CD14-positive monocyte (primary cell): ENCODE measurements around the gene MX2. TPM values are rescaled to one million over a fixed set of nuclear protein-coding genes. Genes with fewer than 3 reads are reported as not detected.
A peak's percentile ranks its signal among the peaks of the same experiment; 100 is the strongest.

Source experiments
- DNase-seq, 3 donors: peaks; one replicate each; pipeline ENCODE4 v3.0.0-alpha.2; 2011 to 2022
- H2AFZ ChIP-seq: 2 replicates; pipeline ENCODE4 v1.6.0; 2012; ENCODE audit warnings: mild to moderate bottlenecking, low read depth, low read length, inconsistent platforms; ENCODE audit not compliant: insufficient read depth, poor library complexity, severe bottlenecking
- H3K27ac ChIP-seq, 2 donors: 1 replicate in 1 of 2; 2 replicates in 1 of 2; pipeline ENCODE4 v1.5.1; 2012 to 2013; ENCODE audit warnings: low read length in 2 of 2, control low read depth in 1 of 2, inconsistent platforms in 1 of 2, low read depth in 1 of 2, mild to moderate bottlenecking in 1 of 2
- H3K27me3 ChIP-seq, 2 donors: one replicate each; pipeline versions ENCODE4 v1.6.0 to v1.6.1; 2011 to 2013; ENCODE audit warnings: low read length in 2 of 2; ENCODE audit not compliant: control insufficient read depth in 2 of 2, insufficient read depth in 2 of 2
- H3K36me3 ChIP-seq, 2 donors: replicated peaks in 1 of 2; 1 replicate in 1 of 2; 2 replicates in 1 of 2; pipeline versions ENCODE4 v1.5.1 to v1.6.1; 2012 to 2013; ENCODE audit warnings: low read length in 2 of 2, control low read depth in 1 of 2, inconsistent platforms in 1 of 2, mild to moderate bottlenecking in 1 of 2; ENCODE audit not compliant: insufficient read depth in 2 of 2, control insufficient read depth in 1 of 2
- H3K4me1 ChIP-seq, 2 donors: 1 replicate in 1 of 2; 2 replicates in 1 of 2; pipeline versions ENCODE4 v1.5.1 to v1.6.1; 2012 to 2013; ENCODE audit warnings: low read length in 2 of 2, control low read depth in 1 of 2, inconsistent platforms in 1 of 2, mild to moderate bottlenecking in 1 of 2, moderate library complexity in 1 of 2; ENCODE audit not compliant: insufficient read depth in 2 of 2, control insufficient read depth in 1 of 2
- H3K4me2 ChIP-seq: replicated peaks from 2 replicates; pipeline ENCODE3; 2012; ENCODE audit warnings: low read length, moderate library complexity, mild to moderate bottlenecking; ENCODE audit not compliant: poor library complexity, severe bottlenecking; ENCODE audit errors: extremely low read depth
- H3K4me3 ChIP-seq, 3 experiments: fragments of 200-600 bp in 1 of 3; sonication (generic) in 1 of 3; replicated peaks in 1 of 3; 1 replicate in 2 of 3; 2 replicates in 1 of 3; pipeline ENCODE4 v1.5.1; 2011 to 2013; ENCODE audit warnings: low read length in 3 of 3, mild to moderate bottlenecking in 3 of 3, control low read depth in 2 of 3, low read depth in 2 of 3, inconsistent platforms in 1 of 3, moderate library complexity in 1 of 3
- H3K79me2 ChIP-seq: 2 replicates; pipeline ENCODE4 v1.6.0; 2012; ENCODE audit warnings: mild to moderate bottlenecking, control low read depth, inconsistent platforms, low read length, moderate library complexity; ENCODE audit not compliant: insufficient read depth
- H3K9ac ChIP-seq: 2 replicates; pipeline ENCODE4 v1.6.0; 2017; ENCODE audit warnings: low read length, mild to moderate bottlenecking; ENCODE audit not compliant: insufficient read depth, poor library complexity, severe bottlenecking
- H3K9me3 ChIP-seq, 2 donors: replicated peaks in 1 of 2; 1 replicate in 1 of 2; 2 replicates in 1 of 2; pipeline versions ENCODE4 v1.5.1 to v1.6.1; 2012 to 2013; ENCODE audit warnings: low read length in 2 of 2, control low read depth in 1 of 2; ENCODE audit not compliant: control insufficient read depth in 1 of 2, insufficient read depth in 1 of 2
- H4K20me1 ChIP-seq: 2 replicates; pipeline ENCODE4 v1.6.0; 2012; ENCODE audit warnings: mild to moderate bottlenecking, low read length, control low read depth, moderate library complexity; ENCODE audit not compliant: insufficient read depth
- H3K27ac Mint-ChIP-seq, 7 donors: one replicate each; pipeline ENCODE4 v1.8.0; 2020; ENCODE audit warnings: mild to moderate bottlenecking in 7 of 7, mixed read lengths in 7 of 7, moderate library complexity in 6 of 7, inconsistent platforms in 2 of 7
- H3K27me3 Mint-ChIP-seq, 3 donors: one replicate each; pipeline ENCODE4 v1.8.0; 2021 to 2022; ENCODE audit warnings: low read depth in 3 of 3, mild to moderate bottlenecking in 3 of 3, mixed read lengths in 3 of 3, moderate library complexity in 3 of 3, inconsistent platforms in 1 of 3
- H3K36me3 Mint-ChIP-seq, 2 donors: one replicate each; pipeline ENCODE4 v1.8.0; 2020; ENCODE audit warnings: mixed read lengths in 2 of 2, inconsistent platforms in 1 of 2, mild to moderate bottlenecking in 1 of 2
- H3K4me1 Mint-ChIP-seq: one replicate; pipeline ENCODE4 v1.8.0; 2020; ENCODE audit warnings: mild to moderate bottlenecking, mixed read lengths
- H3K4me3 Mint-ChIP-seq, 2 donors: one replicate each; pipeline ENCODE4 v1.8.0; 2020; ENCODE audit warnings: mild to moderate bottlenecking in 2 of 2, mixed read lengths in 2 of 2, moderate library complexity in 1 of 2
- H3K9me3 Mint-ChIP-seq, 7 donors: one replicate each; pipeline ENCODE4 v1.8.0; 2020 to 2022; ENCODE audit warnings: mixed read lengths in 7 of 7, mild to moderate bottlenecking in 6 of 7, moderate library complexity in 6 of 7, inconsistent platforms in 2 of 7
- WGBS: methylation state at CpG from one replicate; pipeline ENCODE4 v1.1.5; 2013; ENCODE audit warnings: missing lambda C conversion rate; ENCODE audit not compliant: insufficient coverage; 5-methylcytosine and 5-hydroxymethylcytosine counted together
- intact Hi-C, 2 donors: fragments of 100-400 bp; cut with micrococcal nuclease; formaldehyde crosslinking; loops; one replicate each; pipeline versions ENCODE4 v1.15.0 to v1.15.1; 2023
- polyA plus RNA-seq, 3 donors: library from polyadenylated mRNA; depleted of rRNA in 1 of 3; unstranded in 2 of 3; stranded (reverse) in 1 of 3; fragments of 300-500 nt in 2 of 3; fragments of >200 nt in 1 of 3; fragmentation: Illumina TruSeq in 2 of 3; gene quantifications; 1 replicate in 2 of 3; 2 replicates in 1 of 3; pipeline ENCODE4 v1.2.3, GENCODE V29; 2012 to 2021
- TF ChIP-seq, protein P1 (sequence below): fragments of 200-600 bp; IDR thresholded peaks from one replicate; pipeline ENCODE4 v1.8.0; 2022; ENCODE audit warnings: antibody characterized with exemption, mild to moderate bottlenecking

MX2 gene
- polyA plus RNA-seq, 3 donors = 43.1 to 79.4 (median 50.3) TPM

DNA sequence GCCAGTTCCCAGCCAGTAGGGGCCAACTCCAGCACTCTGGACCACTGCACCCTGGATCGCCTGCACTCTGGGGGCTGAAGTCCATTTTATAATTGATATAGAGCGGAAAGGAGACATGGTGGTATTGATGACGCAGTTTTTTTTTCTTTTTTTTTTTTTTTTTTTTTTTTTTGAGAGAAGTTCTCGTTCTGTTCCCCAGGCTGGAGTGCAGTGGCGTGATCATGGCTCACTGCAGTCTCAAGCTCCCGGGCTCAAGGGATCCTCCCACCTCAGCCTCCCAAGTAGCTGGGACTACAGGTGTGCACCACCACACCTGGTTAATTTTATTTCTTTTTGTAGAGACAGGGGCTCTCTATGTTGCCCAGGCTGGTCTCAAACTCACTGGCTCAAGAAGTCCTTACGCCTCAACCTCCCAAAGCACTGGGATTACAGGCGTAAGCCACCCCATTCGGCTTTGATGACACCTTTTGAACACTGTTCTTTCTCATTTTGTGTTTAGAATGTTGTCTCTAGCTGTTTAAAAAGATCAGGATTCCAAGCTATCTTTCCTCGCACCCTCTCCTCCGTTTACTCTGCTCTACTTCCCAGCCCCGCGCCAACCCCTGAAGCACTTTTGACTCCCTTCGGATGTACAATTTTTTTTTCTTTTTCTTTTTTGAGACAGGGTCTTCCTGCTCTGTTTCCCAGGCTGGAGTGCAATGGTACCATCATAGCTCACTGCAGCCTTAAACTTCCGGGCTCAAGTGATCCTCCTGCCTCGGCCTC, 960 bp downstream of the MX2 start:
- no peak overlapping the region for H2AFZ ChIP-seq
- peaks cover 6 to 30% of the 10 kb centered on the region in 2 donors for H3K36me3 ChIP-seq
- H3K4me2 ChIP-seq = peak overlapping the region; percentile 77
- DNase-seq = no peak
- intact Hi-C loops = loop anchor here (2.0 to 5.0 kb wide), 3 partner anchors 35 to 65 kb away; partner anchors contain the start of gene MX1 (in 1 of the 2)
- Mint-ChIP-seq H3K36me3 (peaks cover 31 to 39% of the 10 kb centered on the region in 2 donors), H3K27ac (peak overlapping the region; percentile 100), H3K9me3 (peaks cover 0 to 1% (median 0%) of the 10 kb centered on the region in 7 donors), H3K4me3 (peak overlapping the region; percentile 97 to 100), H3K27me3 (peaks cover 0 to 3% (median 1%) of the 10 kb centered on the region in 3 donors), H3K4me1 (peaks cover 68% of the 10 kb centered on the region)
- peak overlapping the region; percentile 93 for H3K9ac ChIP-seq
- peaks cover 56 to 64% of the 10 kb centered on the region in 2 donors for H3K4me1 ChIP-seq
- H3K9me3 ChIP-seq = no peaks in the 10 kb centered on the region
- peak overlapping the region; percentile 56 to 83 (median 78) for H3K4me3 ChIP-seq
- H3K27me3 ChIP-seq = no peaks in the 10 kb centered on the region
- H4K20me1 ChIP-seq = peaks cover 20% of the 10 kb centered on the region
- TF ChIP-seq, protein P1, sequence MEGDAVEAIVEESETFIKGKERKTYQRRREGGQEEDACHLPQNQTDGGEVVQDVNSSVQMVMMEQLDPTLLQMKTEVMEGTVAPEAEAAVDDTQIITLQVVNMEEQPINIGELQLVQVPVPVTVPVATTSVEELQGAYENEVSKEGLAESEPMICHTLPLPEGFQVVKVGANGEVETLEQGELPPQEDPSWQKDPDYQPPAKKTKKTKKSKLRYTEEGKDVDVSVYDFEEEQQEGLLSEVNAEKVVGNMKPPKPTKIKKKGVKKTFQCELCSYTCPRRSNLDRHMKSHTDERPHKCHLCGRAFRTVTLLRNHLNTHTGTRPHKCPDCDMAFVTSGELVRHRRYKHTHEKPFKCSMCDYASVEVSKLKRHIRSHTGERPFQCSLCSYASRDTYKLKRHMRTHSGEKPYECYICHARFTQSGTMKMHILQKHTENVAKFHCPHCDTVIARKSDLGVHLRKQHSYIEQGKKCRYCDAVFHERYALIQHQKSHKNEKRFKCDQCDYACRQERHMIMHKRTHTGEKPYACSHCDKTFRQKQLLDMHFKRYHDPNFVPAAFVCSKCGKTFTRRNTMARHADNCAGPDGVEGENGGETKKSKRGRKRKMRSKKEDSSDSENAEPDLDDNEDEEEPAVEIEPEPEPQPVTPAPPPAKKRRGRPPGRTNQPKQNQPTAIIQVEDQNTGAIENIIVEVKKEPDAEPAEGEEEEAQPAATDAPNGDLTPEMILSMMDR = no peak
- peak overlapping the region; percentile 99 to 100 for H3K27ac ChIP-seq
- WGBS = 98% methylated on average over 5 of the region's 16 CpGs
- peaks cover 51% of the 10 kb centered on the region for H3K79me2 ChIP-seq

GRCh38 chr21:41363370-41364270, 1.8 kb downstream of the MX2 start:
- H3K4me1 ChIP-seq = peaks cover 64 to 72% of the 10 kb centered on the region in 2 donors
- no peak for DNase-seq
- H3K4me3 Mint-ChIP-seq = peak overlapping the region; percentile 97 to 100
- peak overlapping the region; percentile 93 for H3K9ac ChIP-seq
- H3K27ac ChIP-seq = peak overlapping the region; percentile 99 to 100
- H3K79me2 ChIP-seq = peaks cover 55% of the 10 kb centered on the region
- no peaks in the 10 kb centered on the region for H3K9me3 ChIP-seq
- peak overlapping the region in 2 of 3 experiments; percentile 78 to 83 for H3K4me3 ChIP-seq
- peaks cover 40 to 48% of the 10 kb centered on the region in 2 donors for H3K36me3 Mint-ChIP-seq
- H3K27me3 ChIP-seq = no peaks in the 10 kb centered on the region
- peaks cover 22% of the 10 kb centered on the region for H4K20me1 ChIP-seq
- WGBS = 98% methylated on average over 14 of the region's 18 CpGs
- H3K4me2 ChIP-seq = peak overlapping the region; percentile 77
- intact Hi-C loops = loop anchor here (2.0 to 5.0 kb wide), 3 partner anchors 34 to 64 kb away; partner anchors contain the start of gene MX1 (in 1 of the 2)
- no peak overlapping the region for H2AFZ ChIP-seq
- peaks cover 0 to 9% (median 1%) of the 10 kb centered on the region in 3 donors for H3K27me3 Mint-ChIP-seq
- H3K36me3 ChIP-seq = peaks cover 6 to 38% of the 10 kb centered on the region in 2 donors
- peak overlapping the region; percentile 100 for H3K27ac Mint-ChIP-seq
- H3K9me3 Mint-ChIP-seq = peaks cover 0 to 1% (median 0%) of the 10 kb centered on the region in 7 donors
- peaks cover 76% of the 10 kb centered on the region for H3K4me1 Mint-ChIP-seq
- TF ChIP-seq, protein P1 = no peak
